Keratinocyte (primary cell): Measurements from ENCODE around the gene FOXO1. TPM values are rescaled to one million over a fixed set of nuclear protein-coding genes. Genes with fewer than 3 reads are reported as not detected.

Experiments used
- DNase-seq: peaks from one replicate; pipeline ENCODE4 v3.0.0-alpha.2; 2011; ENCODE audit warnings: low read depth, missing footprints, low spot score
- FAIRE-seq: peaks from 2 replicates; lab custom pipeline; 2011; peaks lifted over from hg19 to GRCh38; lab: Jason Lieb, UNC
- H2AFZ ChIP-seq: 2 replicates; pipeline ENCODE4 v1.6.0; 2012; ENCODE audit warnings: low read length, control low read depth, inconsistent platforms; ENCODE audit not compliant: control insufficient read depth
- H3K27ac ChIP-seq: 2 replicates; pipeline ENCODE4 v1.5.1; 2011; ENCODE audit warnings: low read length; ENCODE audit not compliant: control insufficient read depth, insufficient read depth
- H3K27me3 ChIP-seq: 3 replicates; pipeline ENCODE4 v1.6.0; 2011; ENCODE audit warnings: low read length; ENCODE audit not compliant: control insufficient read depth, insufficient read depth; ENCODE audit errors: extremely low read depth
- H3K36me3 ChIP-seq, 2 experiments: 2 replicates in 1 of 2; 3 replicates in 1 of 2; pipeline ENCODE4 v1.5.1; 2011; ENCODE audit warnings: low read length in 2 of 2, mild to moderate bottlenecking in 1 of 2; ENCODE audit not compliant: control insufficient read depth in 2 of 2, insufficient read depth in 2 of 2; ENCODE audit errors: extremely low read depth in 1 of 2
- H3K4me1 ChIP-seq: 3 replicates; pipeline ENCODE4 v1.5.1; 2011; ENCODE audit warnings: low read length; ENCODE audit not compliant: control insufficient read depth, insufficient read depth; ENCODE audit errors: extremely low read depth
- H3K4me2 ChIP-seq: 3 replicates; pipeline ENCODE4 v1.6.0; 2011; ENCODE audit warnings: low read depth, low read length; ENCODE audit not compliant: control insufficient read depth, insufficient read depth; ENCODE audit errors: extremely low read depth
- H3K4me3 ChIP-seq, 3 experiments: fragments of 200-600 bp in 1 of 3; sonication (generic) in 1 of 3; 2 replicates in 2 of 3; 3 replicates in 1 of 3; pipeline ENCODE4 v1.5.1; 2011 to 2016; ENCODE audit warnings: low read length in 3 of 3, mild to moderate bottlenecking in 3 of 3, control low read depth in 2 of 3, inconsistent platforms in 1 of 3, low read depth in 1 of 3, mixed read lengths in 1 of 3, mixed run types in 1 of 3, moderate library complexity in 1 of 3; ENCODE audit not compliant: control insufficient read depth in 2 of 3, insufficient read depth in 2 of 3; ENCODE audit errors: extremely low read depth in 1 of 3
- H3K79me2 ChIP-seq: 2 replicates; pipeline ENCODE4 v1.6.0; 2012; ENCODE audit warnings: low read length; ENCODE audit not compliant: control insufficient read depth, insufficient read depth
- H3K9ac ChIP-seq: 3 replicates; pipeline ENCODE4 v1.6.0; 2011; ENCODE audit warnings: low read length; ENCODE audit not compliant: control insufficient read depth, insufficient read depth; ENCODE audit errors: extremely low read depth
- H3K9me1 ChIP-seq: 3 replicates; pipeline ENCODE4 v1.6.0; 2011; ENCODE audit warnings: low read length; ENCODE audit not compliant: control insufficient read depth, insufficient read depth; ENCODE audit errors: extremely low read depth
- H3K9me3 ChIP-seq: 2 replicates; pipeline ENCODE4 v1.5.1; 2012; ENCODE audit warnings: low read depth, low read length; ENCODE audit not compliant: control insufficient read depth
- H4K20me1 ChIP-seq: 3 replicates; pipeline ENCODE4 v1.6.0; 2011; ENCODE audit warnings: low read length; ENCODE audit not compliant: control insufficient read depth, insufficient read depth; ENCODE audit errors: extremely low read depth
- EZH2 ChIP-seq: IDR thresholded peaks from one replicate; pipeline ENCODE4 v1.6.1; 2012; ENCODE audit warnings: inconsistent platforms, mild to moderate bottlenecking, low read length, moderate library complexity
- dilution Hi-C: fragments of 300-500 bp; cut with MboI; formaldehyde crosslinking; loops from one replicate; pipeline ENCODE4 v1.7.0; 2020; ENCODE audit warnings: low sequenced_read_pairs; ENCODE audit not compliant: extremely low pct_ligation_motif_present
- polyA plus RNA-seq, 5 experiments: library from polyadenylated mRNA; depleted of rRNA in 3 of 5; stranded (reverse) in 3 of 5; stranded (forward) in 1 of 5; unstranded in 1 of 5; fragments of >200 nt; gene quantifications; 1 replicate in 1 of 5; 2 replicates in 3 of 5; 3 replicates in 1 of 5; pipeline versions ENCODE4 v1.2.1 to v1.2.3, GENCODE V29; 2011 to 2012; ENCODE audit warnings: missing spikeins in 2 of 5, low read depth in 1 of 5, low replicate concordance in 1 of 5
- TF ChIP-seq, protein P1 (sequence below), 3 experiments: IDR thresholded peaks in 1 of 3; conservative IDR thresholded peaks in 1 of 3; optimal IDR thresholded peaks in 1 of 3; 2 replicates in 2 of 3; 3 replicates in 1 of 3; pipeline versions ENCODE3 to v1.5.1; 2011; ENCODE audit warnings: low read length in 3 of 3, mild to moderate bottlenecking in 3 of 3, moderate library complexity in 2 of 3, control low read depth in 1 of 3, inconsistent platforms in 1 of 3; ENCODE audit not compliant: insufficient read depth in 2 of 3; ENCODE audit errors: extremely low read depth in 1 of 3

FOXO1 gene
- polyA plus RNA-seq, 1 donor (not counting 4 experiments of a cell fraction or from before 2014, with no cell fraction given), result 8.3 TPM

GRCh38 chr13:40583738-40584137 is 82.7 kb downstream of the FOXO1 start:
- DNase-seq (no peak), FAIRE-seq (no peak)
- peaks cover 27% of the 10 kb centered on the region for H3K4me1 ChIP-seq
- H2AFZ ChIP-seq, result no peak overlapping the region
- H3K4me2 ChIP-seq, result no peak overlapping the region
- no peak overlapping the region for H3K27ac ChIP-seq
- H3K36me3 ChIP-seq, result no peaks in the 10 kb centered on the region
- no peaks in the 10 kb centered on the region for H4K20me1 ChIP-seq
- TF ChIP-seq, protein P1, sequence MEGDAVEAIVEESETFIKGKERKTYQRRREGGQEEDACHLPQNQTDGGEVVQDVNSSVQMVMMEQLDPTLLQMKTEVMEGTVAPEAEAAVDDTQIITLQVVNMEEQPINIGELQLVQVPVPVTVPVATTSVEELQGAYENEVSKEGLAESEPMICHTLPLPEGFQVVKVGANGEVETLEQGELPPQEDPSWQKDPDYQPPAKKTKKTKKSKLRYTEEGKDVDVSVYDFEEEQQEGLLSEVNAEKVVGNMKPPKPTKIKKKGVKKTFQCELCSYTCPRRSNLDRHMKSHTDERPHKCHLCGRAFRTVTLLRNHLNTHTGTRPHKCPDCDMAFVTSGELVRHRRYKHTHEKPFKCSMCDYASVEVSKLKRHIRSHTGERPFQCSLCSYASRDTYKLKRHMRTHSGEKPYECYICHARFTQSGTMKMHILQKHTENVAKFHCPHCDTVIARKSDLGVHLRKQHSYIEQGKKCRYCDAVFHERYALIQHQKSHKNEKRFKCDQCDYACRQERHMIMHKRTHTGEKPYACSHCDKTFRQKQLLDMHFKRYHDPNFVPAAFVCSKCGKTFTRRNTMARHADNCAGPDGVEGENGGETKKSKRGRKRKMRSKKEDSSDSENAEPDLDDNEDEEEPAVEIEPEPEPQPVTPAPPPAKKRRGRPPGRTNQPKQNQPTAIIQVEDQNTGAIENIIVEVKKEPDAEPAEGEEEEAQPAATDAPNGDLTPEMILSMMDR (optimal IDR thresholded peaks at IDR 0.05 in 1 of 3, IDR thresholded peaks at IDR 0.05 in 1 of 3, conservative IDR thresholded peaks at IDR 0.05 in 1 of 3; ENCODE audit: extremely low read depth in 1 of 3, insufficient read depth in 2 of 3, low read length in 3 of 3), result no peak
- no peaks in the 10 kb centered on the region for H3K27me3 ChIP-seq
- H3K9ac ChIP-seq, result no peak overlapping the region
- no peak overlapping the region for H3K4me3 ChIP-seq
- H3K9me1 ChIP-seq, result peaks cover 4% of the 10 kb centered on the region
- H3K79me2 ChIP-seq, result peaks cover 9% of the 10 kb centered on the region
- H3K9me3 ChIP-seq, result no peaks in the 10 kb centered on the region
- dilution Hi-C loops, result no loop called here

DNA sequence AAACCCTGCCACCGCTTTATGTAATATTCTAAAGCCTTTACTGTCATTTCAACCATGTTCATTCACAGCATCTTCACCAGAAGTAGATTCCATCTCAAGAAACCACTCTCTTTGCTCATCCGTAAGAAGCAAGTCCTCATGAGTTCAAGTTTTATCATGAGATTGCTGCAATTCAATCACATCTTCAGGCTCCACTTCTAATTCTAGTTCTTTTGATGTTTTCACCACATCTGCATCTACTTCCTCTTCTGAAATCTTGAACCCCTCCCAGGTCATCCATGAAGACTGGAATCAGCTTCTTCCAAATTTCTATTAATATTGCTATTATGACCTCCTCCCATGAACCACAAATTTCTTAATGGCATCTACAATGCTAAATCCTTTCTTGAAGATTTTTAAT is 83.9 kb downstream of the FOXO1 start:
- Histone ChIP-seq H3K4me3 (no peak overlapping the region), H2AFZ (no peak overlapping the region), H3K79me2 (peaks cover 5% of the 10 kb centered on the region), H3K4me2 (no peak overlapping the region), H3K27ac (no peak overlapping the region), H3K9me1 (no peaks in the 10 kb centered on the region), H3K9me3 (no peaks in the 10 kb centered on the region), H3K4me1 (peaks cover 17% of the 10 kb centered on the region), H3K27me3 (no peaks in the 10 kb centered on the region), H4K20me1 (no peaks in the 10 kb centered on the region), H3K9ac (no peak overlapping the region), H3K36me3 (no peaks in the 10 kb centered on the region)
- TF ChIP-seq, protein P1 (optimal IDR thresholded peaks at IDR 0.05 in 1 of 3, IDR thresholded peaks at IDR 0.05 in 1 of 3, conservative IDR thresholded peaks at IDR 0.05 in 1 of 3; ENCODE audit: extremely low read depth in 1 of 3, insufficient read depth in 2 of 3, low read length in 3 of 3), result no peak
- TF ChIP-seq EZH2, result no peak
- DNase-seq (no peak), FAIRE-seq (no peak)
- dilution Hi-C loops, result no loop called here
